ENCODE measurements around the gene HORMAD1. TPM values are rescaled to one million over a fixed set of nuclear protein-coding genes. Genes with fewer than 3 reads are reported as not detected.
"Not testable (repeated sequence)": the region's sequence is repeated elsewhere in the genome, so short reads cannot be mapped to it uniquely, and the experiment has no call there.

Gene HORMAD1, protein sequence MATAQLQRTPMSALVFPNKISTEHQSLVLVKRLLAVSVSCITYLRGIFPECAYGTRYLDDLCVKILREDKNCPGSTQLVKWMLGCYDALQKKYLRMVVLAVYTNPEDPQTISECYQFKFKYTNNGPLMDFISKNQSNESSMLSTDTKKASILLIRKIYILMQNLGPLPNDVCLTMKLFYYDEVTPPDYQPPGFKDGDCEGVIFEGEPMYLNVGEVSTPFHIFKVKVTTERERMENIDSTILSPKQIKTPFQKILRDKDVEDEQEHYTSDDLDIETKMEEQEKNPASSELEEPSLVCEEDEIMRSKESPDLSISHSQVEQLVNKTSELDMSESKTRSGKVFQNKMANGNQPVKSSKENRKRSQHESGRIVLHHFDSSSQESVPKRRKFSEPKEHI
- not detected in 2 replicates for total RNA-seq
- polyA plus RNA-seq = not detected in 2 replicates

GRCh38 chr1:150720703-150721102 is at the start of gene HORMAD1:
HORMAD1 (minus strand) TSS chr1:150720895; CDS start chr1:150719505, 1,390 bp downstream.
- TF ChIP-seq, protein P1, sequence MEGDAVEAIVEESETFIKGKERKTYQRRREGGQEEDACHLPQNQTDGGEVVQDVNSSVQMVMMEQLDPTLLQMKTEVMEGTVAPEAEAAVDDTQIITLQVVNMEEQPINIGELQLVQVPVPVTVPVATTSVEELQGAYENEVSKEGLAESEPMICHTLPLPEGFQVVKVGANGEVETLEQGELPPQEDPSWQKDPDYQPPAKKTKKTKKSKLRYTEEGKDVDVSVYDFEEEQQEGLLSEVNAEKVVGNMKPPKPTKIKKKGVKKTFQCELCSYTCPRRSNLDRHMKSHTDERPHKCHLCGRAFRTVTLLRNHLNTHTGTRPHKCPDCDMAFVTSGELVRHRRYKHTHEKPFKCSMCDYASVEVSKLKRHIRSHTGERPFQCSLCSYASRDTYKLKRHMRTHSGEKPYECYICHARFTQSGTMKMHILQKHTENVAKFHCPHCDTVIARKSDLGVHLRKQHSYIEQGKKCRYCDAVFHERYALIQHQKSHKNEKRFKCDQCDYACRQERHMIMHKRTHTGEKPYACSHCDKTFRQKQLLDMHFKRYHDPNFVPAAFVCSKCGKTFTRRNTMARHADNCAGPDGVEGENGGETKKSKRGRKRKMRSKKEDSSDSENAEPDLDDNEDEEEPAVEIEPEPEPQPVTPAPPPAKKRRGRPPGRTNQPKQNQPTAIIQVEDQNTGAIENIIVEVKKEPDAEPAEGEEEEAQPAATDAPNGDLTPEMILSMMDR (IDR thresholded peaks at IDR 0.05; ENCODE audit: low read depth, low read length) = no peak
- no peaks in the 10 kb centered on the region for H3K36me3 ChIP-seq
- no peaks in the 10 kb centered on the region for H3K9me3 ChIP-seq (ENCODE audit: low read depth)
- no peaks in the 10 kb centered on the region for H3K27me3 ChIP-seq
- no peak for DNase-seq (ENCODE audit: low read depth in 1 of 2, low spot score in 1 of 2)
- H3K4me3 ChIP-seq = no peak within 1 kb of the TSS
- H3K27ac ChIP-seq = no peak within 1 kb of the TSS
- no peaks in the 10 kb centered on the region for H3K4me1 ChIP-seq (ENCODE audit: low read depth)

GRCh38 chr1:150767704-150768103 is 47.0 kb upstream of the HORMAD1 start:
- not testable (repeated sequence) for H3K4me3 ChIP-seq; H3K9me3 ChIP-seq (ENCODE audit: low read depth); H3K4me1 ChIP-seq (ENCODE audit: low read depth); DNase-seq (ENCODE audit: low read depth in 1 of 2, low spot score in 1 of 2); H3K27ac ChIP-seq; H3K36me3 ChIP-seq; H3K27me3 ChIP-seq

DNA sequence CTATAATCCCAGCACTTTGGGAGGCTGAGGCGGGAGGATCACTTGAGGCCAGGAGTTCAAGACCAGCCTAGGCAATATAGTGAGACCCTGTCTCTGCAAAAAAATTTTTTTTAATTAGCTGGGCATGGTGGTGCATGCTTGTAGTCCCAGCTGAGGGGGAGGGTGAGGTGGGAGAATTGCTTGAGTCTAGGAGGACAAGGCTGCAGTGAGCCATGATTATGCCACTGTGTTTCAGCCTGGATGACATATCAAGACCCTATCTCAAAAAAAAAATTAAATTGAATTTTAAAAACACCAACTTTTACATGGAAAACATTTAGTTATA is 45.2 kb upstream of the HORMAD1 start:
- H3K27ac ChIP-seq; H3K4me3 ChIP-seq; H3K9me3 ChIP-seq (ENCODE audit: low read depth); H3K4me1 ChIP-seq (ENCODE audit: low read depth); H3K27me3 ChIP-seq; DNase-seq (ENCODE audit: low read depth in 1 of 2, low spot score in 1 of 2); H3K36me3 ChIP-seq: not testable (repeated sequence)

DNA sequence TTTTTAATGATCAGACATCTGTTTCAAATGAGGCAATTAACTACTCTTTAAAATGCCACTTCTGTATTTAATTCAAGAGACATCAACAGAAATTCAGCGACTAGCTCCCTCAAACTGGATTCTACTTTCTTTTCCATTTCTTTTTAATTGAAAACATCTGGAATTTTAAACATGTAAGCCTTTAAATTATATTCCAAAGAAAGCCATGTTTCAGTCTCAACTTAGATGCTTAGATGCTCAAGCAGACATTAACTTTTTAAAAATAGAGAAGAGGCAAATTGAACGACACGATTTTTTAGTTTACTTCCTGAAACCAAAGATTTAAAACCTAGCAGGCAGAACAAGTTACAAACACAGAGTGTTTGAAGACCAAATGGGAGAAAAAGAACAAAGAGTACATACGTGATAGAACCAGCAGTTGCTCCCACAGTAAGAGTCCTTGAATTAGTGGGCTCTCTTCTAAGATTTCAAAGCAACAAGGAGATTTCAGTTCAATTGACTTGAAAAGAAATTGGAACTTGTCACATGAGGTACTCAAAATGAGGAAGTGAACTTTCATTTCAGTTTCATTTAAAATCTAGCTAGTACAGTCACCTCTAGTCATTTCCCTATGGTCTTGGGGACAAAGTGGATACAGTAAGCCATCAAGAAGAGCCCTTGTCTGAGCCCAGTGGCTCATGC is 44.7 kb upstream of the HORMAD1 start, which contains the start of gene CTSS:
Gene CTSS, minus strand, starts transcription at position 483 of the 681 bp plus-strand sequence. CDS start 1,015 bp downstream, outside the sequence.
- no peaks in the 10 kb centered on the region for H3K27me3 ChIP-seq
- no peak within 1 kb of the TSS for H3K4me3 ChIP-seq
- DNase-seq (ENCODE audit: low read depth in 1 of 2, low spot score in 1 of 2) = no peak
- H3K4me1 ChIP-seq (ENCODE audit: low read depth) = no peaks in the 10 kb centered on the region
- TF ChIP-seq, protein P1 (IDR thresholded peaks at IDR 0.05; ENCODE audit: low read depth, low read length) = no peak
- H3K9me3 ChIP-seq (ENCODE audit: low read depth) = no peaks in the 10 kb centered on the region
- H3K27ac ChIP-seq = no peak within 1 kb of the TSS
- no peaks in the 10 kb centered on the region for H3K36me3 ChIP-seq

DNA sequence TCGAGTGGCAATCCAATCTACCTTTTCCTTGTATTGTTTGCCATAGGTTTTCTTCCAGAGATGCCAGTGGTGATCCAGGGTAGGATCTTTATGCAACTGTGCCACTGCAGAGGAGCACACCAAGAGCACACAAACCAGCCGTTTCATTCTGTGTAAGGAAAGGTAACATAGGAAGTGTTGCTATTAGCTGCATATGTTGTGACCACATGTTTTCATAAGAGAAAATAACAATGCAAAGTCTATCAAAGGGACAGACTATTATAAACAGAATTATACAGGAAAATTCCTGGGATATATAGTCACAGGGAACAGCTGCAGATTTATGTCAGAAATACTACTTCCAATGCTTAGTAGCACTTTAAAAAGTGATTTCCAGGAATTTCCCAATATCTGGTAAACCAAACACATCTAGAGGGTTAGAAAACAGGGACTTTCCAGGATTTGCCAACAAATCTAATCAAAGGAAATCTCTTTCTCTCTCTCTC is 44.0 kb upstream of the HORMAD1 start:
- H3K27ac ChIP-seq = no peak overlapping the region
- DNase-seq (ENCODE audit: low read depth in 1 of 2, low spot score in 1 of 2) = peak in 1 of 2 donors; percentile 66
- TF ChIP-seq, protein P1 (IDR thresholded peaks at IDR 0.05; ENCODE audit: low read depth, low read length) = no peak
- H3K4me3 ChIP-seq = no peak overlapping the region
- no peaks in the 10 kb centered on the region for H3K9me3 ChIP-seq (ENCODE audit: low read depth)
- H3K27me3 ChIP-seq = no peaks in the 10 kb centered on the region
- no peaks in the 10 kb centered on the region for H3K36me3 ChIP-seq
- no peaks in the 10 kb centered on the region for H3K4me1 ChIP-seq (ENCODE audit: low read depth)

GRCh38 chr1:150763018-150763417 is 42.3 kb upstream of the HORMAD1 start:
- no peak overlapping the region for H3K4me3 ChIP-seq
- H3K9me3 ChIP-seq (ENCODE audit: low read depth) = no peaks in the 10 kb centered on the region
- H3K27me3 ChIP-seq = no peaks in the 10 kb centered on the region
- H3K27ac ChIP-seq = no peak overlapping the region
- no peaks in the 10 kb centered on the region for H3K36me3 ChIP-seq
- TF ChIP-seq, protein P1 (IDR thresholded peaks at IDR 0.05; ENCODE audit: low read depth, low read length) = no peak
- no peaks in the 10 kb centered on the region for H3K4me1 ChIP-seq (ENCODE audit: low read depth)
- no peak for DNase-seq (ENCODE audit: low read depth in 1 of 2, low spot score in 1 of 2)
